ENCODE data around the gene FAF2. TPM values are rescaled to one million over a fixed set of nuclear protein-coding genes. Genes with fewer than 3 reads are reported as not detected.

The FAF2 gene
- total and polyA plus RNA-seq, 2 donors (not counting 3 experiments of a cell fraction or from before 2014, with no cell fraction given) = 27.9 to 43.5 TPM

DNA sequence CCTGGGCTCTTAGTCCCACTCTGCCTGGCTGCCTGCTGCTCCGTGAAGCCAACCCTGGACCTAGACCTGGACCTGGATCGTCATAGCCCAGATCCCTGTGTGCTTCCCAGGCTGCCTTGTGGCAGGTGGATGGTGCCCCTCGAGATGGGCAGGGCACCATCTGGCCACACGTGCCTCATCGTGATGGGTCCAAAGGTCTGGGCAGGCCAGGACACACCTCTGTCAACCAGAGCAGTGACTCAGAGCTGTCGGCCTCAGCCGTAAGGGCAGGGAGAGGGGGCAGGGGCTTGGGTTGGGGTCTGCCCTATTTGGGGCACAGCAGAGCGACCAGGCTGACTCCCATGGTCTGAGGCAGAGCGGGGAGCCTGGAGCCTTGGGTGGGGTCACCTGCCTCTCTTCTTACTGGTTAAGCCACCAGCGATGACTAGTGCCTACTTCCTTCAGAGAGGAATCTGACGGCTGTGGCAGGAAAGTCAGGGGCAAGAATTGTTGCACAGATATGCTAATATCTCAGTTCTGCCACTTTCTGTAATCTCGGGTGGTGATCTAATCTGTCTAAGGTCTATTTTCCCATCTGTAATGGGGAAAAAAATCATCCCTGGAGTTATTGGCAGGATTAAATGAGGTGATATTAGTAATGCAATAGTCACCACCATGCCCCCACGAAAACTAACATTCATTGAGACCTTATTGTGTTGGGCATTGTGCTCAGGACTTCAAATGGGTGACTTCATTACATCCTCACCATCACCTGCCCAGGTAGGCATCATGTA, 97.7 kb downstream of the FAF2 start:
- H3K9me3 ChIP-seq (replicated peaks; ENCODE audit: control insufficient read depth, insufficient read depth, low read length) = no peaks in the 10 kb centered on the region
- H2AFZ ChIP-seq (ENCODE audit: low read depth, low read length) = no peak overlapping the region
- no peaks in the 10 kb centered on the region for H3K36me3 ChIP-seq (ENCODE audit: control insufficient read depth in 2 of 2, extremely low read depth in 1 of 2, insufficient read depth in 2 of 2, low read length in 2 of 2)
- ChIA-PET POLR2A (no interaction called here), CTCF (no interaction called here)
- intact Hi-C loops (cut with micrococcal nuclease) = no loop called here
- H3K27ac ChIP-seq (ENCODE audit: insufficient read depth, low read depth, low read length) = no peak overlapping the region
- DNase-seq (ENCODE audit: low read depth, low spot score) = no peak
- no peak overlapping the region for H3K9ac ChIP-seq (replicated peaks; ENCODE audit: extremely low read depth, insufficient read depth, low read length)
- H3K4me3 ChIP-seq (replicated peaks in 1 of 3; ENCODE audit: insufficient read depth in 1 of 3, low read depth in 1 of 3, low read length in 3 of 3) = no peak overlapping the region
- no peak overlapping the region for H3K4me2 ChIP-seq (ENCODE audit: insufficient read depth, low read length)
- no peaks in the 10 kb centered on the region for H4K20me1 ChIP-seq (replicated peaks; ENCODE audit: control insufficient read depth, extremely low read depth, insufficient read depth, low read length)
- H3K9me1 ChIP-seq (replicated peaks; ENCODE audit: control insufficient read depth, extremely low read depth, insufficient read depth, low read length) = no peaks in the 10 kb centered on the region
- no peaks in the 10 kb centered on the region for H3K79me2 ChIP-seq (ENCODE audit: control insufficient read depth, insufficient read depth, low read length)
- no peak for FAIRE-seq
- dilution Hi-C loops (cut with MboI; ENCODE audit: extremely low pct_ligation_motif_present, low sequenced_read_pairs) = no loop called here
- TF ChIP-seq POLR2A (IDR thresholded peaks at IDR 0.05; ENCODE audit: low read depth, low read length) (no peak), FOS (IDR thresholded peaks at IDR 0.05; ENCODE audit: borderline replicate concordance, insufficient read depth, low read length) (no peak), JUN (IDR thresholded peaks at IDR 0.05; ENCODE audit: borderline replicate concordance, insufficient read depth, insufficient read length, low read depth) (no peak), MYC (IDR thresholded peaks at IDR 0.05; ENCODE audit: low read depth, low read length) (no peak)
- TF ChIP-seq, protein P1, sequence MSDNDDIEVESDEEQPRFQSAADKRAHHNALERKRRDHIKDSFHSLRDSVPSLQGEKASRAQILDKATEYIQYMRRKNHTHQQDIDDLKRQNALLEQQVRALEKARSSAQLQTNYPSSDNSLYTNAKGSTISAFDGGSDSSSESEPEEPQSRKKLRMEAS (IDR thresholded peaks at IDR 0.05; ENCODE audit: insufficient read depth, insufficient read length) = no peak
- peaks cover 26% of the 10 kb centered on the region for H3K4me1 ChIP-seq (ENCODE audit: control insufficient read depth, extremely low read depth, insufficient read depth, low read length)
- H3K27me3 ChIP-seq (ENCODE audit: control insufficient read depth in 2 of 2, insufficient read depth in 2 of 2, low read length in 2 of 2) = no peaks in the 10 kb centered on the region
- no TSS peak for BruUV-seq (replicated peaks)

DNA sequence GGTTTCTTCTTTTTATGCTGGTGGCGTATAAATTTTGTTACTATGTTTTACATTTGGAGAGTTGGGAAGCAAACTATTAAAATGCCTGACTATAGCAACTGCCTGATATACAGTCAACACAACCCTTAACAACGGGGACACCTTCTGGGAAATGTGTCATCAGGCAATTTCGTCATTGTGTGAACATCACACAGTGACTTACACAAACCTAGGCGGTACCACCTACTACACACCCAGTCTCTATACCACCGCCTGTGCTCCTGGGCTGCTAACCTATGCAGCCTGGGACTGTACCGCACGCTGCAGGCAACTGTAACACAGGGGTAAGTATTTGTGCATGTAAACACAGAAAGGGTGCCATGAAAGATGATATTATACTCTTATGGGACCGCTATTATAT, 99.6 kb downstream of the FAF2 start:
- dilution Hi-C loops (cut with MboI; ENCODE audit: extremely low pct_ligation_motif_present, low sequenced_read_pairs) = no loop called here
- no peaks in the 10 kb centered on the region for H4K20me1 ChIP-seq (replicated peaks; ENCODE audit: control insufficient read depth, extremely low read depth, insufficient read depth, low read length)
- BruUV-seq (replicated peaks) = no TSS peak
- no peak for FAIRE-seq
- H3K27ac ChIP-seq (ENCODE audit: insufficient read depth, low read depth, low read length) = no peak overlapping the region
- H3K9me1 ChIP-seq (replicated peaks; ENCODE audit: control insufficient read depth, extremely low read depth, insufficient read depth, low read length) = no peaks in the 10 kb centered on the region
- ChIA-PET POLR2A (no interaction called here), CTCF (interaction anchor here (1.0 to 1.6 kb wide), 2 partner anchors 23 to 100 kb away, joined by 3 read pairs; partner anchors contain the start of gene FAF2)
- H3K9me3 ChIP-seq (replicated peaks; ENCODE audit: control insufficient read depth, insufficient read depth, low read length) = no peaks in the 10 kb centered on the region
- no peaks in the 10 kb centered on the region for H3K27me3 ChIP-seq (ENCODE audit: control insufficient read depth in 2 of 2, insufficient read depth in 2 of 2, low read length in 2 of 2)
- no peak overlapping the region for H3K4me2 ChIP-seq (ENCODE audit: insufficient read depth, low read length)
- no peak for DNase-seq (ENCODE audit: low read depth, low spot score)
- intact Hi-C loops (cut with micrococcal nuclease) = no loop called here
- H3K9ac ChIP-seq (replicated peaks; ENCODE audit: extremely low read depth, insufficient read depth, low read length) = no peak overlapping the region
- no peaks in the 10 kb centered on the region for H3K36me3 ChIP-seq (ENCODE audit: control insufficient read depth in 2 of 2, extremely low read depth in 1 of 2, insufficient read depth in 2 of 2, low read length in 2 of 2)
- peaks cover 7% of the 10 kb centered on the region for H3K4me1 ChIP-seq (ENCODE audit: control insufficient read depth, extremely low read depth, insufficient read depth, low read length)
- H3K79me2 ChIP-seq (ENCODE audit: control insufficient read depth, insufficient read depth, low read length) = no peaks in the 10 kb centered on the region
- TF ChIP-seq MYC (IDR thresholded peaks at IDR 0.05; ENCODE audit: low read depth, low read length) (no peak), EZH2 (IDR thresholded peaks at IDR 0.05; ENCODE audit: borderline replicate concordance, low read depth, low read length, severe bottlenecking) (no peak), FOS (IDR thresholded peaks at IDR 0.05; ENCODE audit: borderline replicate concordance, insufficient read depth, low read length) (no peak), JUN (IDR thresholded peaks at IDR 0.05; ENCODE audit: borderline replicate concordance, insufficient read depth, insufficient read length, low read depth) (no peak), POLR2A (IDR thresholded peaks at IDR 0.05; ENCODE audit: low read depth, low read length) (no peak), POLR2AphosphoS5 (IDR thresholded peaks at IDR 0.05; ENCODE audit: insufficient read depth, low read depth, low read length) (no peak), GATA2 (IDR thresholded peaks at IDR 0.05; ENCODE audit: insufficient read depth, insufficient read length, low read depth, low read length) (no peak)
- TF ChIP-seq, protein P1 (IDR thresholded peaks at IDR 0.05; ENCODE audit: insufficient read depth, insufficient read length) = no peak
- TF ChIP-seq, protein P2, sequence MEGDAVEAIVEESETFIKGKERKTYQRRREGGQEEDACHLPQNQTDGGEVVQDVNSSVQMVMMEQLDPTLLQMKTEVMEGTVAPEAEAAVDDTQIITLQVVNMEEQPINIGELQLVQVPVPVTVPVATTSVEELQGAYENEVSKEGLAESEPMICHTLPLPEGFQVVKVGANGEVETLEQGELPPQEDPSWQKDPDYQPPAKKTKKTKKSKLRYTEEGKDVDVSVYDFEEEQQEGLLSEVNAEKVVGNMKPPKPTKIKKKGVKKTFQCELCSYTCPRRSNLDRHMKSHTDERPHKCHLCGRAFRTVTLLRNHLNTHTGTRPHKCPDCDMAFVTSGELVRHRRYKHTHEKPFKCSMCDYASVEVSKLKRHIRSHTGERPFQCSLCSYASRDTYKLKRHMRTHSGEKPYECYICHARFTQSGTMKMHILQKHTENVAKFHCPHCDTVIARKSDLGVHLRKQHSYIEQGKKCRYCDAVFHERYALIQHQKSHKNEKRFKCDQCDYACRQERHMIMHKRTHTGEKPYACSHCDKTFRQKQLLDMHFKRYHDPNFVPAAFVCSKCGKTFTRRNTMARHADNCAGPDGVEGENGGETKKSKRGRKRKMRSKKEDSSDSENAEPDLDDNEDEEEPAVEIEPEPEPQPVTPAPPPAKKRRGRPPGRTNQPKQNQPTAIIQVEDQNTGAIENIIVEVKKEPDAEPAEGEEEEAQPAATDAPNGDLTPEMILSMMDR (IDR thresholded peaks at IDR 0.05; ENCODE audit: extremely low read depth in 1 of 2, insufficient read depth in 1 of 2, low read depth in 1 of 2, low read length in 2 of 2) = no peak
- H3K4me3 ChIP-seq (replicated peaks in 1 of 3; ENCODE audit: insufficient read depth in 1 of 3, low read depth in 1 of 3, low read length in 3 of 3) = no peak overlapping the region
- no peak overlapping the region for H2AFZ ChIP-seq (ENCODE audit: low read depth, low read length)

Measured in endothelial cell of umbilical vein (primary cell).